ENCODE results near the gene CST7. TPM values are rescaled to one million over a fixed set of nuclear protein-coding genes. Genes with fewer than 3 reads are reported as not detected.

CST7 gene
- total RNA-seq, 1 experiment from 2014 or later: not detected

DNA sequence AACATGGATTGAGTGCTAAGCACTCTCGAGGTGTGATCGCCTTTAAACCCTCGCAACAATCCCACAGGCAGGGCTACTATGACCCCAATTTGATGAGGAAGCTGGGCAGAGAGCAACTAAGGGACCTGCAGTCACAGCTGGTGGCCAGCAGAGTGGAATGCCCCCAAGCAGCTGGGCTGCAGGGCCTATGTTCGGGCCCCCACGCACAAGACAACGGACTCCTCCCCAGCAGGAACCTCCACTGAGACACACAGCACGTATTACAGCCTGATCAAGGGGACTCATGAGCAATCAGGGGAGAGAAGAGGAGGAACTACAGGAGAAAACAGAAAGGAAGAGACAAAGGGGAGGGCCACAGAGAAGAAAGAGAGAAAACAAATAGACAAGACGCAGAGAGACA, 21.7 kb downstream of the CST7 start:
- RAD21 ChIA-PET (ENCODE audit: low non-redundant PET in 1 of 2, low total read pairs in 2 of 2, uncharacterized antibody in 2 of 2, unreplicated experiment in 2 of 2): no interaction called here
- H3K9ac ChIP-seq (ENCODE audit: low read length): no peak overlapping the region
- H3K27ac ChIP-seq (ENCODE audit: low read depth, low read length): no peak overlapping the region
- no peaks in the 10 kb centered on the region for H3K9me2 ChIP-seq (ENCODE audit: insufficient read depth)
- POLR2A ChIA-PET: no interaction called here
- no peak overlapping the region for H3K4me3 ChIP-seq (replicated peaks in 1 of 2; ENCODE audit: low read depth in 1 of 2, low read length in 2 of 2)
- no peak overlapping the region for H2AFZ ChIP-seq (ENCODE audit: low read depth, low read length, poor library complexity, severe bottlenecking)
- no peaks in the 10 kb centered on the region for H3K27me3 ChIP-seq (ENCODE audit: insufficient read depth, low read length)
- H3K4me1 ChIP-seq (ENCODE audit: control insufficient read depth in 1 of 2, insufficient read depth in 2 of 2, low read length in 2 of 2): no peaks in the 10 kb centered on the region
- H3K4me2 ChIP-seq (ENCODE audit: low read length): no peak overlapping the region
- H3K36me3 ChIP-seq (ENCODE audit: control insufficient read depth in 1 of 2, insufficient read depth in 2 of 2, low read length in 2 of 2): peaks cover 22 to 27% of the 10 kb centered on the region in 2 experiments
- intact Hi-C loops (cut with micrococcal nuclease): no loop called here
- TF ChIP-seq ELF1 (IDR thresholded peaks at IDR 0.05; ENCODE audit: borderline replicate concordance, low read depth) (no peak), EGR1 (IDR thresholded peaks at IDR 0.05; ENCODE audit: low read depth) (no peak), POLR2A (IDR thresholded peaks at IDR 0.05; ENCODE audit: borderline replicate concordance, extremely low read depth, insufficient read depth, insufficient read length) (no peak), EZH2phosphoT487 (IDR thresholded peaks at IDR 0.05; ENCODE audit: borderline replicate concordance) (no peak), SRF (IDR thresholded peaks at IDR 0.05; ENCODE audit: low read depth) (no peak), YY1 (IDR thresholded peaks at IDR 0.05; ENCODE audit: extremely low read depth, insufficient replicate concordance, low read depth, low read length) (no peak), EZH2 (IDR thresholded peaks at IDR 0.05) (no peak), ZFX (IDR thresholded peaks at IDR 0.05) (no peak), RAD21 (IDR thresholded peaks at IDR 0.05; ENCODE audit: low read depth) (no peak), SP1 (IDR thresholded peaks at IDR 0.05; ENCODE audit: low read depth) (no peak), SIN3A (IDR thresholded peaks at IDR 0.05; ENCODE audit: low read depth) (no peak), TCF7L2 (IDR thresholded peaks at IDR 0.05; ENCODE audit: borderline replicate concordance, extremely low read depth, insufficient read depth, insufficient read length) (no peak)
- TF ChIP-seq, protein P1, sequence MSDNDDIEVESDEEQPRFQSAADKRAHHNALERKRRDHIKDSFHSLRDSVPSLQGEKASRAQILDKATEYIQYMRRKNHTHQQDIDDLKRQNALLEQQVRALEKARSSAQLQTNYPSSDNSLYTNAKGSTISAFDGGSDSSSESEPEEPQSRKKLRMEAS (IDR thresholded peaks at IDR 0.05): no peak
- TF ChIP-seq, protein P2, sequence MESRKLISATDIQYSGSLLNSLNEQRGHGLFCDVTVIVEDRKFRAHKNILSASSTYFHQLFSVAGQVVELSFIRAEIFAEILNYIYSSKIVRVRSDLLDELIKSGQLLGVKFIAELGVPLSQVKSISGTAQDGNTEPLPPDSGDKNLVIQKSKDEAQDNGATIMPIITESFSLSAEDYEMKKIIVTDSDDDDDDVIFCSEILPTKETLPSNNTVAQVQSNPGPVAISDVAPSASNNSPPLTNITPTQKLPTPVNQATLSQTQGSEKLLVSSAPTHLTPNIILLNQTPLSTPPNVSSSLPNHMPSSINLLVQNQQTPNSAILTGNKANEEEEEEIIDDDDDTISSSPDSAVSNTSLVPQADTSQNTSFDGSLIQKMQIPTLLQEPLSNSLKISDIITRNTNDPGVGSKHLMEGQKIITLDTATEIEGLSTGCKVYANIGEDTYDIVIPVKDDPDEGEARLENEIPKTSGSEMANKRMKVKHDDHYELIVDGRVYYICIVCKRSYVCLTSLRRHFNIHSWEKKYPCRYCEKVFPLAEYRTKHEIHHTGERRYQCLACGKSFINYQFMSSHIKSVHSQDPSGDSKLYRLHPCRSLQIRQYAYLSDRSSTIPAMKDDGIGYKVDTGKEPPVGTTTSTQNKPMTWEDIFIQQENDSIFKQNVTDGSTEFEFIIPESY (IDR thresholded peaks at IDR 0.05; ENCODE audit: extremely low read depth, insufficient replicate concordance, low read length): no peak
- CTCF ChIA-PET: no interaction called here
- BruUV-seq (replicated peaks): no TSS peak
- no peaks in the 10 kb centered on the region for H4K20me1 ChIP-seq (ENCODE audit: insufficient read depth)
- DNase-seq (ENCODE audit: low read depth, low spot score) (no peak), ATAC-seq (no peak)
- peaks cover 11% of the 10 kb centered on the region for H3K79me2 ChIP-seq (ENCODE audit: insufficient read depth, low read length)
- H3K9me3 ChIP-seq (ENCODE audit: control insufficient read depth in 1 of 2, insufficient read depth in 1 of 2, low read depth in 1 of 2, low read length in 2 of 2): no peaks in the 10 kb centered on the region
